Loucy (cell line): Measurements from ENCODE around the gene KIF3B.
"Not testable (repeated sequence)": the region's sequence is repeated elsewhere in the genome, so short reads cannot be mapped to it uniquely, and the experiment has no call there.

Source experiments
- H2AFZ ChIP-seq: fragments of 200-600 bp; sonication (generic); 2 replicates; pipeline ENCODE4 v1.6.0; 2016; ENCODE audit warnings: antibody characterized with exemption, mild to moderate bottlenecking, low read length, moderate library complexity
- H3F3A ChIP-seq: fragments of 200-600 bp; 2 replicates; pipeline ENCODE4 v1.6.0; 2016; ENCODE audit warnings: antibody characterized with exemption, low read depth, mild to moderate bottlenecking
- H3K27me3 ChIP-seq: fragments of 200-600 bp; sonication (generic); 2 replicates; pipeline ENCODE4 v1.6.1; 2014; ENCODE audit warnings: low read length, mild to moderate bottlenecking; ENCODE audit not compliant: insufficient read depth, poor library complexity, severe bottlenecking
- H3K36me3 ChIP-seq: fragments of 200-600 bp; sonication (generic); 2 replicates; pipeline ENCODE4 v1.6.1; 2016; ENCODE audit warnings: low read length; ENCODE audit not compliant: insufficient read depth
- H3K4me1 ChIP-seq: fragments of 200-600 bp; sonication (generic); 2 replicates; pipeline ENCODE4 v1.5.1; 2014; ENCODE audit warnings: low read length, mild to moderate bottlenecking; ENCODE audit not compliant: insufficient read depth, poor library complexity, severe bottlenecking
- H3K4me2 ChIP-seq: fragments of 200-600 bp; sonication (generic); 2 replicates; pipeline ENCODE4 v1.6.0; 2014; ENCODE audit warnings: antibody characterized with exemption, low read length, low read depth, mild to moderate bottlenecking; ENCODE audit not compliant: poor library complexity, severe bottlenecking
- H3K4me3 ChIP-seq: fragments of 200-600 bp; sonication (generic); 2 replicates; pipeline ENCODE4 v1.5.1; 2014; ENCODE audit warnings: low read length, mild to moderate bottlenecking, mixed read lengths; ENCODE audit not compliant: poor library complexity, severe bottlenecking
- H3K79me2 ChIP-seq: fragments of 200-600 bp; sonication (generic); 2 replicates; pipeline ENCODE4 v1.6.1; 2014; ENCODE audit warnings: low read length; ENCODE audit not compliant: insufficient read depth
- H3K9ac ChIP-seq: fragments of 200-600 bp; sonication (generic); 2 replicates; pipeline ENCODE4 v1.6.0; 2014; ENCODE audit warnings: mild to moderate bottlenecking, low read depth, low read length, moderate library complexity; ENCODE audit not compliant: poor library complexity, severe bottlenecking
- H3K9me2 ChIP-seq: fragments of 200-600 bp; sonication (generic); replicated peaks from 2 replicates; pipeline ENCODE4 v1.6.1; 2016; ENCODE audit warnings: low read depth, low read length, mixed read lengths
- H3K9me3 ChIP-seq: fragments of 200-600 bp; sonication (generic); 2 replicates; pipeline ENCODE4 v1.6.1; 2014; ENCODE audit warnings: mild to moderate bottlenecking, antibody characterized with exemption, low read length, low read depth; ENCODE audit not compliant: insufficient read depth
- H4K20me1 ChIP-seq: fragments of 200-600 bp; sonication (generic); 2 replicates; pipeline ENCODE4 v1.6.0; 2014; ENCODE audit warnings: antibody characterized with exemption, low read length, mild to moderate bottlenecking; ENCODE audit not compliant: insufficient read depth, poor library complexity, severe bottlenecking
- CTCF ChIP-seq: fragments of 200-600 bp; sonication (generic); conservative IDR thresholded peaks from 2 replicates; pipeline ENCODE4 v1.5.1; 2014; ENCODE audit warnings: mild to moderate bottlenecking, antibody characterized with exemption, low read length
- EZH2phosphoT487 ChIP-seq: fragments of 200-600 bp; IDR thresholded peaks from 2 replicates; pipeline ENCODE4 v1.6.1; 2018; ENCODE audit warnings: antibody characterized with exemption, mild to moderate bottlenecking, moderate library complexity, borderline replicate concordance

Gene KIF3B

GRCh38 chr20:32241807-32242206, 35.6 kb upstream of the KIF3B start:
- no peak overlapping the region for H3K9ac ChIP-seq
- H2AFZ ChIP-seq = no peak overlapping the region
- H3F3A ChIP-seq = no peaks in the 10 kb centered on the region
- no peaks in the 10 kb centered on the region for H3K4me1 ChIP-seq
- no peaks in the 10 kb centered on the region for H3K79me2 ChIP-seq
- H3K9me3 ChIP-seq = no peaks in the 10 kb centered on the region
- no peaks in the 10 kb centered on the region for H3K36me3 ChIP-seq
- H3K4me3 ChIP-seq = no peak overlapping the region
- no peaks in the 10 kb centered on the region for H4K20me1 ChIP-seq
- H3K27me3 ChIP-seq = no peaks in the 10 kb centered on the region
- TF ChIP-seq EZH2phosphoT487 (no peak), CTCF (no peak)
- H3K9me2 ChIP-seq = no peaks in the 10 kb centered on the region
- H3K4me2 ChIP-seq = no peak overlapping the region

GRCh38 chr20:32244150-32244823, 33.2 kb upstream of the KIF3B start:
- Histone ChIP-seq H3K4me3 (no peak overlapping the region), H3K9ac (no peak overlapping the region), H3K4me1 (no peaks in the 10 kb centered on the region), H3K79me2 (no peaks in the 10 kb centered on the region), H3F3A (no peaks in the 10 kb centered on the region), H3K9me2 (no peaks in the 10 kb centered on the region), H3K27me3 (no peaks in the 10 kb centered on the region), H4K20me1 (no peaks in the 10 kb centered on the region), H3K4me2 (no peak overlapping the region), H2AFZ (no peak overlapping the region), H3K9me3 (no peaks in the 10 kb centered on the region), H3K36me3 (no peaks in the 10 kb centered on the region)
- TF ChIP-seq EZH2phosphoT487 = no peak

GRCh38 chr20:32244959-32245358, 32.5 kb upstream of the KIF3B start:
- H3F3A ChIP-seq = no peaks in the 10 kb centered on the region
- H3K4me2 ChIP-seq = no peak overlapping the region
- no peaks in the 10 kb centered on the region for H4K20me1 ChIP-seq
- H3K4me3 ChIP-seq = no peak overlapping the region
- no peaks in the 10 kb centered on the region for H3K79me2 ChIP-seq
- no peaks in the 10 kb centered on the region for H3K9me2 ChIP-seq
- TF ChIP-seq EZH2phosphoT487 = no peak
- TF ChIP-seq CTCF = no peak
- H3K9ac ChIP-seq = no peak overlapping the region
- no peaks in the 10 kb centered on the region for H3K4me1 ChIP-seq
- no peaks in the 10 kb centered on the region for H3K27me3 ChIP-seq
- no peak overlapping the region for H2AFZ ChIP-seq
- no peaks in the 10 kb centered on the region for H3K36me3 ChIP-seq
- H3K9me3 ChIP-seq = no peaks in the 10 kb centered on the region

- not testable (repeated sequence) for H3K9ac ChIP-seq, H3K4me1 ChIP-seq
These were observed 31.2 kb upstream of the KIF3B start for GRCh38 chr20:32246208-32246607.

More at GRCh38 chr20:32246208-32246607, 31.2 kb upstream of the KIF3B start:
- H3K27me3 ChIP-seq, H3K9me2 ChIP-seq, H4K20me1 ChIP-seq, H3K79me2 ChIP-seq, H3F3A ChIP-seq, H3K9me3 ChIP-seq, H3K4me3 ChIP-seq, H3K36me3 ChIP-seq, H3K4me2 ChIP-seq, H2AFZ ChIP-seq: not testable (repeated sequence)
